Ishikawa (cell line): ENCODE results near the gene SH2D6.

ENCODE experiments used
- CEBPB ChIP-seq: IDR thresholded peaks from 2 replicates; pipeline ENCODE4 v1.6.1; 2012
- RAD21 ChIP-seq: IDR thresholded peaks from 2 replicates; pipeline ENCODE4 v1.6.1; 2012; ENCODE audit warnings: low read depth
- TAF1 ChIP-seq: IDR thresholded peaks from 2 replicates; pipeline ENCODE4 v1.6.1; 2012; ENCODE audit warnings: low read depth, mild to moderate bottlenecking
- TF ChIP-seq, protein P1 (sequence below): IDR thresholded peaks from 2 replicates; pipeline ENCODE4 v1.6.1; 2012; ENCODE audit warnings: low read depth, mild to moderate bottlenecking

DNA sequence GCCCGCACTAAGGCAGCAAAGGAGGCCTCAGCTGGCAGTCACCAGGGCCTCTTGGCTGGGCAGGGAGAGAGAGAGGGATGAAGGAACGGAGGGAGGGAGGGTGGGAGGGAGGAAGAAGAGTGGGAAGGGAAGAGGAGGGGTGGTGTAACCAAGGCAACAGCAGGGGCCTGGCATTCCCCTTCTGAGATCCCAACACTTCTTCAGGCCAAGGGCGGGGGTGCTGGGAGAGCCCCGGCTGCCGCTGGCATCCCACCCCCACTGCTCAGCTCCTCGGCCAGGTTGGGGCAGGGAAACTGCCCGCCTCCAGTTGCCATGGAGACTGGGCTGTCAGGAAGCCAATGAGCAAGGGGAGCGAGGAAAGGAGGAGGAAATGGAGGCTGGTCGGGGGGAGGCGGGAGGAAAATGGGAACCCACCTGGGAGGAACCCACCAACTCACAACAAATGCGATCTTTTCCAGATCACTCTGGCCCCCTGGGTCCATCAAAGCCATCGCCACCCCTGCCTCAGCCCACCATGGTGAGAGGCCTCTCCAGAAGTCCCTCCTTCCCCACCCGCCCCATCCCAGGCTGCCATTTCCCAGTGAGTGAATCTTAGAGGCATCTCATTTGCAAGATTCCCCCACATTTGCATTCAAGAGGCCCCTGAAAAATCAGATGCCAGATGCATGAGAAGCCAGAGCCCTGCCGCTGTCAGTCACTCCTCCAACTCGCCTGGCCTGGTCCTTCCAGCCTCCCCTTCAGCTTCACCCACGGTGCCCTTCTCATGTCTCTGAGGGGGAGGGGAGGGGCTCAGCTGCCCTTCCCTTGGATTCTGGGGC, 12.4 kb downstream of the SH2D6 start:
- TF ChIP-seq CEBPB (no peak), TAF1 (no peak), RAD21 (no peak)
- TF ChIP-seq, protein P1, sequence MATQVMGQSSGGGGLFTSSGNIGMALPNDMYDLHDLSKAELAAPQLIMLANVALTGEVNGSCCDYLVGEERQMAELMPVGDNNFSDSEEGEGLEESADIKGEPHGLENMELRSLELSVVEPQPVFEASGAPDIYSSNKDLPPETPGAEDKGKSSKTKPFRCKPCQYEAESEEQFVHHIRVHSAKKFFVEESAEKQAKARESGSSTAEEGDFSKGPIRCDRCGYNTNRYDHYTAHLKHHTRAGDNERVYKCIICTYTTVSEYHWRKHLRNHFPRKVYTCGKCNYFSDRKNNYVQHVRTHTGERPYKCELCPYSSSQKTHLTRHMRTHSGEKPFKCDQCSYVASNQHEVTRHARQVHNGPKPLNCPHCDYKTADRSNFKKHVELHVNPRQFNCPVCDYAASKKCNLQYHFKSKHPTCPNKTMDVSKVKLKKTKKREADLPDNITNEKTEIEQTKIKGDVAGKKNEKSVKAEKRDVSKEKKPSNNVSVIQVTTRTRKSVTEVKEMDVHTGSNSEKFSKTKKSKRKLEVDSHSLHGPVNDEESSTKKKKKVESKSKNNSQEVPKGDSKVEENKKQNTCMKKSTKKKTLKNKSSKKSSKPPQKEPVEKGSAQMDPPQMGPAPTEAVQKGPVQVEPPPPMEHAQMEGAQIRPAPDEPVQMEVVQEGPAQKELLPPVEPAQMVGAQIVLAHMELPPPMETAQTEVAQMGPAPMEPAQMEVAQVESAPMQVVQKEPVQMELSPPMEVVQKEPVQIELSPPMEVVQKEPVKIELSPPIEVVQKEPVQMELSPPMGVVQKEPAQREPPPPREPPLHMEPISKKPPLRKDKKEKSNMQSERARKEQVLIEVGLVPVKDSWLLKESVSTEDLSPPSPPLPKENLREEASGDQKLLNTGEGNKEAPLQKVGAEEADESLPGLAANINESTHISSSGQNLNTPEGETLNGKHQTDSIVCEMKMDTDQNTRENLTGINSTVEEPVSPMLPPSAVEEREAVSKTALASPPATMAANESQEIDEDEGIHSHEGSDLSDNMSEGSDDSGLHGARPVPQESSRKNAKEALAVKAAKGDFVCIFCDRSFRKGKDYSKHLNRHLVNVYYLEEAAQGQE: no peak
